GM18519 (cell line): Measurements from ENCODE around the gene ACER2.
"Not testable (repeated sequence)": the region's sequence is repeated elsewhere in the genome, so short reads cannot be mapped to it uniquely, and the experiment has no call there.

Experiments
- ATAC-seq: cut with Tn5 transposase; IDR thresholded peaks from one replicate; pipeline ENCODE4 v1.9.1; 2021; ENCODE audit warnings: mild to moderate bottlenecking, moderate library complexity; ENCODE audit not compliant: unreplicated experiment, low FRiP score

Gene ACER2

GRCh38 chr9:19408316-19408692 lies 505 bp upstream of the ACER2 start:
- ATAC-seq = no peak

- no peak for ATAC-seq
These were observed 789 bp downstream of the ACER2 start for GRCh38 chr9:19409401-19410194.

GRCh38 chr9:19410195-19410503 lies 1.3 kb downstream of the ACER2 start:
- no peak for ATAC-seq

GRCh38 chr9:19410594-19410993 lies 1.8 kb downstream of the ACER2 start:
- no peak for ATAC-seq

- no peak for ATAC-seq
These were observed 2.5 kb downstream of the ACER2 start for GRCh38 chr9:19411316-19411715.

GRCh38 chr9:19413456-19413855 lies 4.6 kb downstream of the ACER2 start:
- not testable (repeated sequence) for ATAC-seq

GRCh38 chr9:19416143-19416542 lies 7.3 kb downstream of the ACER2 start:
- ATAC-seq = no peak

- no peak for ATAC-seq
These were observed 12.1 kb downstream of the ACER2 start for GRCh38 chr9:19420877-19421276.

GRCh38 chr9:19423163-19423562 lies 14.4 kb downstream of the ACER2 start:
- no peak for ATAC-seq

GRCh38 chr9:19424176-19424779 lies 15.5 kb downstream of the ACER2 start:
- peak; percentile 69 for ATAC-seq

- ATAC-seq = no peak
These were observed 20.8 kb downstream of the ACER2 start for GRCh38 chr9:19429595-19429994.

GRCh38 chr9:19430201-19430760 lies 21.5 kb downstream of the ACER2 start:
- no peak for ATAC-seq

GRCh38 chr9:19431361-19432171 lies 22.8 kb downstream of the ACER2 start:
- no peak for ATAC-seq

GRCh38 chr9:19432473-19432872 lies 23.7 kb downstream of the ACER2 start:
- ATAC-seq = no peak

GRCh38 chr9:19433729-19434128 lies 24.9 kb downstream of the ACER2 start:
- ATAC-seq = not testable (repeated sequence)

- no peak for ATAC-seq
These were observed 31.6 kb downstream of the ACER2 start for GRCh38 chr9:19440376-19440775.

- no peak for ATAC-seq
These were observed 32.2 kb downstream of the ACER2 start for GRCh38 chr9:19440823-19441580.

GRCh38 chr9:19441730-19442129 lies 32.9 kb downstream of the ACER2 start:
- peak; percentile 92 for ATAC-seq

- no peak for ATAC-seq
These were observed 33.4 kb downstream of the ACER2 start for GRCh38 chr9:19442240-19442639.

GRCh38 chr9:19445452-19445851 lies 36.6 kb downstream of the ACER2 start:
- no peak for ATAC-seq
